GM12878 (cell line): ENCODE measurements around the gene CCP110. TPM values are rescaled to one million over a fixed set of nuclear protein-coding genes. Genes with fewer than 3 reads are reported as not detected.

ENCODE experiments used
- ATAC-seq: fragments of 200-7000 bp; cut with Tn5 transposase; 3 replicates; pipeline ENCODE4 v1.9.1; 2020; ENCODE audit warnings: mild to moderate bottlenecking, moderate library complexity
- BruUV-seq: library from RNA; stranded (reverse); fragments of 400-500 nt; replicated peaks from 2 replicates; lab custom pipeline; 2021; lab: Mats Ljungman, UMichigan
- CTCF ChIA-PET: fragments of 300-600 bp; sonication (Branson Sonifier 250); formaldehyde crosslinking; extraction: SDS; loops from one replicate; lab custom pipeline; 2021; ENCODE audit warnings: inconsistent platforms; lab: Yijun Ruan, JAX
- POLR2A ChIA-PET: fragments of 350-600 bp; formaldehyde crosslinking; extraction: SDS; loops from one replicate; lab custom pipeline; 2021; ENCODE audit warnings: inconsistent platforms; lab: Charles Lee
- RAD21 ChIA-PET: fragments of 300-600 bp; sonication (Branson Sonifier 250); formaldehyde crosslinking; loops from one replicate; lab custom pipeline; 2023; ENCODE audit warnings: antibody characterized with exemption; ENCODE audit not compliant: unreplicated experiment; lab: Charles Lee
- SMC1A ChIA-PET: fragments of 300-600 bp; sonication (Branson Sonifier 250); formaldehyde crosslinking; loops from one replicate; lab custom pipeline; 2023; ENCODE audit not compliant: unreplicated experiment, uncharacterized antibody; lab: Charles Lee
- DNase-seq: peaks from one replicate; pipeline ENCODE4 v3.0.0-alpha.2; 2011; ENCODE audit warnings: low read depth, low spot score
- FAIRE-seq: peaks from 3 replicates; lab custom pipeline; 2011; peaks lifted over from hg19 to GRCh38; lab: Jason Lieb, UNC
- H2AFZ ChIP-seq: 2 replicates; pipeline ENCODE4 v1.6.0; 2011; ENCODE audit warnings: low read depth, low read length, control low read depth; ENCODE audit not compliant: control insufficient read depth
- H3K27ac ChIP-seq: 2 replicates; pipeline ENCODE4 v1.5.1; 2011; ENCODE audit warnings: control low read depth; ENCODE audit not compliant: control insufficient read depth, insufficient read depth
- H3K27me3 ChIP-seq, 2 experiments: replicated peaks in 1 of 2; 2 replicates each; pipeline versions ENCODE4 v1.6.0 to v1.6.1; 2011; ENCODE audit warnings: low read length in 1 of 2; ENCODE audit not compliant: control insufficient read depth in 2 of 2, insufficient read depth in 2 of 2
- H3K36me3 ChIP-seq, 2 experiments: 2 replicates each; pipeline ENCODE4 v1.5.1; 2011; ENCODE audit warnings: low read length in 1 of 2; ENCODE audit not compliant: control insufficient read depth in 2 of 2, insufficient read depth in 2 of 2
- H3K4me1 ChIP-seq: 2 replicates; pipeline ENCODE4 v1.6.1; 2011; ENCODE audit warnings: mild to moderate bottlenecking, low read length, moderate library complexity, mixed read lengths; ENCODE audit not compliant: control insufficient read depth, insufficient read depth
- H3K4me2 ChIP-seq: 2 replicates; pipeline ENCODE4 v1.6.0; 2011; ENCODE audit warnings: control low read depth; ENCODE audit not compliant: control insufficient read depth, insufficient read depth
- H3K4me3 ChIP-seq: fragments of 200-600 bp; sonication (generic); 2 replicates; pipeline ENCODE4 v1.5.1; 2016
- H3K79me2 ChIP-seq: 2 replicates; pipeline ENCODE4 v1.6.0; 2011; ENCODE audit warnings: low read length; ENCODE audit not compliant: control insufficient read depth, insufficient read depth
- H3K9ac ChIP-seq: 2 replicates; pipeline ENCODE4 v1.8.0; 2011; ENCODE audit warnings: low read length, control low read depth, mixed read lengths; ENCODE audit not compliant: control insufficient read depth, insufficient read depth
- H3K9me3 ChIP-seq: replicated peaks from 3 replicates; pipeline ENCODE4 v1.5.1; 2011; ENCODE audit warnings: mild to moderate bottlenecking, low read length; ENCODE audit not compliant: control insufficient read depth, insufficient read depth
- H4K20me1 ChIP-seq: 2 replicates; pipeline ENCODE4 v1.6.0; 2011; ENCODE audit not compliant: control insufficient read depth, insufficient read depth
- BACH1 ChIP-seq: fragments of 450-650 bp; IDR thresholded peaks from 2 replicates; pipeline ENCODE4 v1.6.1; 2017; ENCODE audit warnings: mild to moderate bottlenecking, borderline replicate concordance
- BCL11A ChIP-seq: IDR thresholded peaks from 2 replicates; pipeline ENCODE4 v1.6.1; 2011; ENCODE audit warnings: low read depth, low read length
- DPF2 ChIP-seq: fragments of 450-650 bp; IDR thresholded peaks from 2 replicates; pipeline ENCODE4 v1.6.1; 2017; ENCODE audit warnings: mild to moderate bottlenecking
- IKZF2 ChIP-seq, 2 experiments: fragments of 450-650 bp; IDR thresholded peaks; 2 replicates each; pipeline ENCODE4 v1.6.1; 2017; ENCODE audit warnings: mild to moderate bottlenecking in 2 of 2, moderate library complexity in 2 of 2
- MXI1 ChIP-seq: fragments of 150-350 bp; IDR thresholded peaks from 2 replicates; pipeline ENCODE4 v1.6.1; 2011; ENCODE audit warnings: low read depth, mild to moderate bottlenecking, inconsistent platforms, low read length, improper control_type of control experiment
- PML ChIP-seq: IDR thresholded peaks from 2 replicates; pipeline ENCODE4 v1.6.1; 2012; ENCODE audit warnings: low read length, inconsistent platforms
- POLR2A ChIP-seq: IDR thresholded peaks from 2 replicates; pipeline ENCODE4 v1.6.1; 2011; ENCODE audit warnings: low read depth, mild to moderate bottlenecking, low read length
- POU2F2 ChIP-seq: IDR thresholded peaks from 3 replicates; pipeline ENCODE4 v1.6.1; 2011; ENCODE audit warnings: low read depth, mild to moderate bottlenecking, low read length, borderline replicate concordance
- SPI1 ChIP-seq: IDR thresholded peaks from 2 replicates; pipeline ENCODE4 v1.6.1; 2011; ENCODE audit warnings: low read depth, mild to moderate bottlenecking, low read length, moderate library complexity, borderline replicate concordance; ENCODE audit not compliant: insufficient read depth
- WGBS: methylation state at CpG from one replicate; pipeline ENCODE4 v1.1.6; 2016; ENCODE audit warnings: low lambda C conversion rate; ENCODE audit not compliant: insufficient replicate concordance, insufficient coverage; ENCODE audit errors: missing lambda C conversion rate; 5-methylcytosine and 5-hydroxymethylcytosine counted together
- in situ Hi-C: fragments of 300-500 bp; cut with MboI; formaldehyde crosslinking; loops from 9 replicates; pipeline ENCODE4 v1.14.3; 2018; ENCODE audit warnings: mixed read lengths
- intact Hi-C: fragments of 100-400 bp; cut with micrococcal nuclease; formaldehyde crosslinking; loops from one replicate; pipeline ENCODE4 v1.14.2; 2022; ENCODE audit not compliant: unreplicated experiment
- polyA plus RNA-seq, 11 experiments: library from polyadenylated mRNA; depleted of rRNA in 4 of 11; unstranded in 6 of 11; stranded (reverse) in 5 of 11; fragments of >200 nt; fragmentation: Nextera tagmentation in 4 of 11; fragmentation: Illumina TruSeq in 1 of 11; extraction: Ambion mirVana in 4 of 11; extraction: Trizol in 1 of 11; gene quantifications; 1 replicate in 1 of 11; 2 replicates in 10 of 11; pipeline versions ENCODE4 v1.2.1 to v1.2.3, GENCODE V29; 2011 to 2016; ENCODE audit warnings: inconsistent platforms in 2 of 11, missing spikeins in 2 of 11, low read depth in 1 of 11
- total RNA-seq, 4 experiments: library from RNA; depleted of rRNA in 3 of 4; stranded (reverse); fragments of >200 nt in 3 of 4; fragmentation: Illumina TruSeq in 1 of 4; extraction: Trizol in 1 of 4; gene quantifications; 2 replicates each; pipeline versions ENCODE4 v1.2.1 to v1.2.3, GENCODE V29; 2013 to 2021
- TF ChIP-seq, protein P1 (sequence below): fragments of 450-650 bp; IDR thresholded peaks from 2 replicates; pipeline ENCODE4 v1.6.1; 2018; ENCODE audit warnings: borderline replicate concordance, mild to moderate bottlenecking; ENCODE audit not compliant: partially characterized antibody
- TF ChIP-seq, protein P2 (sequence below): fragments of 450-650 bp; IDR thresholded peaks from 2 replicates; pipeline ENCODE4 v1.6.1; 2016; ENCODE audit warnings: mild to moderate bottlenecking
- TF ChIP-seq, protein P3 (sequence below): fragments of 450-650 bp; IDR thresholded peaks from 2 replicates; pipeline ENCODE4 v1.6.1; 2017; ENCODE audit warnings: mild to moderate bottlenecking, low read depth, inconsistent platforms; ENCODE audit not compliant: poor library complexity, severe bottlenecking

The CCP110 gene
- total and polyA plus RNA-seq, 10 of the 15 experiments (the other 5 are each of a cell fraction or from before 2014, with no cell fraction given), result 6.4 to 38.1 (median 26.7) TPM

DNA sequence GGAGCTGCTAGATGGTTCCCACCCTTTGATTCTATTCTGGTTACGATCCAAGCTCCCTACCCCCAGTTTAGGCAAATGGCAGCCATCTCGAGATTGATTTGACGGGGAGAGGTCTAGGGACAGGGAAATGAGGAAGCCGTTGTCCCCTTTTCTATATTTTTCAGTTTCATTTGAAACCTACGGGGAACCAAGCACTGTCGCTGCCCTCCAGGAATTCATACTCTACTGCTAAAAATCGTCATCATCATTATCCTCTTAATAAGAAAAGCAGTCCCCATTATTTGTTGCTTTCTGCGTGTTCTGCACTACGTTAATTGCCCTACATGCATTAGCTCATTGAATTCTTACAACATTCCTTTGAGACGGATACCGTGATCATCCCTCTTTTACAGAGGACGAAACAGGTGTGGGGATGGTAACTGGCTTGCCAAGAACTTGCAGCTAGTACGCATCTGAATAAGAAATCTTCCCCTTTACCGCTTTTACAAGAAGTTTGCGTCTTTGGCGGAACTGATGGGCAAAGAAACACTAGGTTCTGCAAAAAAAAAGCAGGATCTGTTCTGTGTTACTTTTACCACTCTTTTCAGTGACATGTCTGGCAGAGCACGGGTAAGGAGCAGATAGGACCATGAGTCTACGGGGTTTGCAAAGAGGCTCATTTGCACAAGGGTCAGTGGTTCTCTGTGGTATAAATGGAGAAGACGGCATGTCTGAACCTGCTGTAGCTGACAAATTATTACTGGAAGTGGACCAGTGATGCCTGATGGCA lies 1.1 kb downstream of the CCP110 start (continued):
- TF ChIP-seq POU2F2 (0 out of 3 replicates have a peak, but pooled peaks have one; percentile 15), PML (0 out of 2 replicates have a peak, but pooled peaks have one; percentile 38), DPF2 (no peak), SPI1 (0 out of 2 replicates have a peak, but pooled peaks have one; percentile 15), BCL11A (0 out of 2 replicates have a peak, but pooled peaks have one; percentile 10), POLR2A (peak; percentile 52)
- TF ChIP-seq, protein P1, sequence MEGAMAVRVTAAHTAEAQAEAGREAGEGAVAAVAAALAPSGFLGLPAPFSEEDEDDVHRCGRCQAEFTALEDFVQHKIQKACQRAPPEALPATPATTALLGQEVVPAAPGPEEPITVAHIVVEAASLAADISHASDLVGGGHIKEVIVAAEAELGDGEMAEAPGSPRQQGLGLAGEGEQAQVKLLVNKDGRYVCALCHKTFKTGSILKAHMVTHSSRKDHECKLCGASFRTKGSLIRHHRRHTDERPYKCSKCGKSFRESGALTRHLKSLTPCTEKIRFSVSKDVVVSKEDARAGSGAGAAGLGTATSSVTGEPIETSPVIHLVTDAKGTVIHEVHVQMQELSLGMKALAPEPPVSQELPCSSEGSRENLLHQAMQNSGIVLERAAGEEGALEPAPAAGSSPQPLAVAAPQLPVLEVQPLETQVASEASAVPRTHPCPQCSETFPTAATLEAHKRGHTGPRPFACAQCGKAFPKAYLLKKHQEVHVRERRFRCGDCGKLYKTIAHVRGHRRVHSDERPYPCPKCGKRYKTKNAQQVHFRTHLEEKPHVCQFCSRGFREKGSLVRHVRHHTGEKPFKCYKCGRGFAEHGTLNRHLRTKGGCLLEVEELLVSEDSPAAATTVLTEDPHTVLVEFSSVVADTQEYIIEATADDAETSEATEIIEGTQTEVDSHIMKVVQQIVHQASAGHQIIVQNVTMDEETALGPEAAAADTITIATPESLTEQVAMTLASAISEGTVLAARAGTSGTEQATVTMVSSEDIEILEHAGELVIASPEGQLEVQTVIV, result no peak

DNA sequence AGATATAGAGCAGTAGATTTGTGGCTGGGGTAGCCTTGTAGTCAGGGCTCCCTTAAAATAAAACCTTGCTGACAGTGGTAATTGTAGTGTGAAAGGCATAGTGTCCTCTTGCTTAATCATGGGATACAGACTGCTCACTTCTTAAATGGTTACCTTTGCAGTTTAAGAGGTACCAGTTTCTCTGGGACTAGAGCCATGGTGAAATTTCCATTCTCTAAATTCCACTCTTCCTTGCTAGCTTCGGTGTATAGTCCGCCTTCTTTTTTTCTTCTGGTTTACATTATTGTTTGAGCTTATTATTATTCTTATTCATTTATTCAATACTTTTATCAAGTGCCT lies 1.6 kb downstream of the CCP110 start:
- intact Hi-C loops (loop anchor here (2.0 kb wide), 1 partner anchor 29 kb away; the partner anchor contains the start of gene VPS35L), in situ Hi-C loops (loop anchor here (10.0 kb wide), 1 partner anchor 731 kb away; the partner anchor contains the start of gene RPS15A)
- peak overlapping the region; percentile 38 for H2AFZ ChIP-seq
- peak overlapping the region; percentile 84 for H3K4me2 ChIP-seq
- ChIA-PET SMC1A (interaction anchor here (0.6 to 4.5 kb wide), 6 partner anchors 11 to 543 kb away, joined by 3 to 19 read pairs (median 3); partner anchors contain the start of gene VPS35L), CTCF (interaction anchor here (0.9 to 5.2 kb wide), 4 partner anchors 15 to 30 kb away, joined by 3 to 56 read pairs (median 12); partner anchors contain the start of gene VPS35L), RAD21 (interaction anchor here (1.5 to 2.5 kb wide), 3 partner anchors 9 to 30 kb away, joined by 3 to 24 read pairs (median 4); partner anchors contain the start of gene VPS35L), POLR2A (interaction anchor here (2.6 kb wide), 1 partner anchor 30 kb away, joined by 23 read pairs; the partner anchor contains the start of gene VPS35L)
- DNase-seq, result no peak
- H3K4me3 ChIP-seq, result peak overlapping the region; percentile 69
- H3K36me3 ChIP-seq, result no peaks in the 10 kb centered on the region; a peak in 2 of 4 replicates
- peaks cover 7% of the 10 kb centered on the region for H3K4me1 ChIP-seq
- H3K79me2 ChIP-seq, result peaks cover 52% of the 10 kb centered on the region
- peak overlapping the region; percentile 57 for H3K9ac ChIP-seq
- no peaks in the 10 kb centered on the region for H3K9me3 ChIP-seq
- H3K27ac ChIP-seq, result peak overlapping the region; percentile 72
- H3K27me3 ChIP-seq, result no peaks in the 10 kb centered on the region
- FAIRE-seq, result no peak
- H4K20me1 ChIP-seq, result no peaks in the 10 kb centered on the region
- BruUV-seq, result no TSS peak
- TF ChIP-seq, protein P2, sequence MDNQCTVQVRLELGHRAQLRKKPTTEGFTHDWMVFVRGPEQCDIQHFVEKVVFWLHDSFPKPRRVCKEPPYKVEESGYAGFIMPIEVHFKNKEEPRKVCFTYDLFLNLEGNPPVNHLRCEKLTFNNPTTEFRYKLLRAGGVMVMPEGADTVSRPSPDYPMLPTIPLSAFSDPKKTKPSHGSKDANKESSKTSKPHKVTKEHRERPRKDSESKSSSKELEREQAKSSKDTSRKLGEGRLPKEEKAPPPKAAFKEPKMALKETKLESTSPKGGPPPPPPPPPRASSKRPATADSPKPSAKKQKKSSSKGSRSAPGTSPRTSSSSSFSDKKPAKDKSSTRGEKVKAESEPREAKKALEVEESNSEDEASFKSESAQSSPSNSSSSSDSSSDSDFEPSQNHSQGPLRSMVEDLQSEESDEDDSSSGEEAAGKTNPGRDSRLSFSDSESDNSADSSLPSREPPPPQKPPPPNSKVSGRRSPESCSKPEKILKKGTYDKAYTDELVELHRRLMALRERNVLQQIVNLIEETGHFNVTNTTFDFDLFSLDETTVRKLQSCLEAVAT, result peak; percentile 55; the same call in 1 of the 2 replicates
- TF ChIP-seq BACH1 (no peak), IKZF2 (IDR thresholded peaks at IDR 0.05) (0 out of 4 replicates have a peak, but pooled peaks of 1 of the 2 experiments have one; percentile 37), MXI1 (0 out of 2 replicates have a peak, but pooled peaks have one; percentile 4)
- TF ChIP-seq, protein P3, sequence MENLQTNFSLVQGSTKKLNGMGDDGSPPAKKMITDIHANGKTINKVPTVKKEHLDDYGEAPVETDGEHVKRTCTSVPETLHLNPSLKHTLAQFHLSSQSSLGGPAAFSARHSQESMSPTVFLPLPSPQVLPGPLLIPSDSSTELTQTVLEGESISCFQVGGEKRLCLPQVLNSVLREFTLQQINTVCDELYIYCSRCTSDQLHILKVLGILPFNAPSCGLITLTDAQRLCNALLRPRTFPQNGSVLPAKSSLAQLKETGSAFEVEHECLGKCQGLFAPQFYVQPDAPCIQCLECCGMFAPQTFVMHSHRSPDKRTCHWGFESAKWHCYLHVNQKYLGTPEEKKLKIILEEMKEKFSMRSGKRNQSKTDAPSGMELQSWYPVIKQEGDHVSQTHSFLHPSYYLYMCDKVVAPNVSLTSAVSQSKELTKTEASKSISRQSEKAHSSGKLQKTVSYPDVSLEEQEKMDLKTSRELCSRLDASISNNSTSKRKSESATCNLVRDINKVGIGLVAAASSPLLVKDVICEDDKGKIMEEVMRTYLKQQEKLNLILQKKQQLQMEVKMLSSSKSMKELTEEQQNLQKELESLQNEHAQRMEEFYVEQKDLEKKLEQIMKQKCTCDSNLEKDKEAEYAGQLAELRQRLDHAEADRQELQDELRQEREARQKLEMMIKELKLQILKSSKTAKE, result peak; percentile 28
- TF ChIP-seq, all 136 proteins: peak for 4
- WGBS, result 97% methylated on average over 2 of the region's 2 CpGs
- no peak for ATAC-seq
